Body of pancreas (tissue), 4 donors: ENCODE results near the gene DARS1. TPM values are rescaled to one million over a fixed set of nuclear protein-coding genes. Genes with fewer than 3 reads are reported as not detected.

Experiments
- ATAC-seq: fragments of 150-250 bp; one replicate; pipeline ENCODE4 v1.9.1; 2016
- DNase-seq, 4 donors: peaks; one replicate each; pipeline ENCODE4 v3.0.0-alpha.2; 2019
- H3K27ac ChIP-seq, 4 donors: fragments of 200-600 bp; sonication (generic); 1 replicate in 3 of 4; 2 replicates in 1 of 4; pipeline versions ENCODE4 v1.5.1 to v1.6.1; 2016 to 2019; ENCODE audit warnings: mild to moderate bottlenecking in 1 of 4, mixed read lengths in 1 of 4, moderate library complexity in 1 of 4
- H3K27me3 ChIP-seq, 2 donors: fragments of 200-600 bp; sonication (generic); one replicate each; pipeline ENCODE4 v1.6.0; 2016; ENCODE audit warnings: mild to moderate bottlenecking in 1 of 2
- H3K36me3 ChIP-seq, 2 donors: fragments of 200-600 bp; sonication (generic); replicated peaks in 1 of 2; 2 replicates each; pipeline ENCODE4 v1.5.1; 2016; ENCODE audit warnings: low read depth in 2 of 2; ENCODE audit not compliant: insufficient read depth in 1 of 2
- H3K4me1 ChIP-seq: fragments of 200-600 bp; sonication (generic); one replicate; pipeline ENCODE4 v1.6.0; 2016
- H3K4me3 ChIP-seq, 2 donors: fragments of 200-600 bp; sonication (generic); 1 replicate in 1 of 2; 2 replicates in 1 of 2; pipeline ENCODE4 v1.5.1; 2016 to 2019
- H3K9me3 ChIP-seq, 3 donors: fragments of 200-600 bp; sonication (generic); 1 replicate in 2 of 3; 2 replicates in 1 of 3; pipeline ENCODE4 v1.5.1; 2016
- CTCF ChIP-seq, 7 experiments: fragments of 450-650 bp in 4 of 7; fragments of 200-600 bp in 3 of 7; sonication (generic) in 3 of 7; IDR thresholded peaks; one replicate each; pipeline ENCODE4 v1.5.1; 2016 to 2019; ENCODE audit warnings: antibody characterized with exemption in 7 of 7
- POLR2A ChIP-seq, 3 donors: fragments of 450-650 bp; IDR thresholded peaks; one replicate each; pipeline ENCODE4 v1.6.1; 2016; ENCODE audit warnings: antibody characterized with exemption in 3 of 3, mild to moderate bottlenecking in 2 of 3
- WGBS, 2 donors: methylation state at CpG; one replicate each; pipeline ENCODE4 v1.1.5; 2017; 5-methylcytosine and 5-hydroxymethylcytosine counted together
- intact Hi-C: fragments of 100-400 bp; cut with DNase I; formaldehyde crosslinking; loops from one replicate; pipeline ENCODE4 v1.15.1; 2023
- total RNA-seq, 2 donors: library from RNA; depleted of rRNA; stranded (reverse); fragments of >200 nt; gene quantifications; one replicate each; pipeline ENCODE4 v1.1.0, GENCODE V29; 2016

DARS1 gene
- total RNA-seq, 2 donors from 2014 or later: 22.1 to 29.3 TPM

GRCh38 chr2:135909976-135910375, 75.5 kb downstream of the DARS1 start:
- Histone ChIP-seq H3K4me1 (no peaks in the 10 kb centered on the region), H3K9me3 (no peaks in the 10 kb centered on the region), H3K36me3 (peaks cover 3 to 9% of the 10 kb centered on the region in 2 donors), H3K4me3 (no peak overlapping the region), H3K27me3 (no peaks in the 10 kb centered on the region), H3K27ac (no peak overlapping the region)
- DNase-seq (no peak), ATAC-seq (no peak)
- TF ChIP-seq POLR2A (IDR thresholded peaks at IDR 0.05) (no peak), CTCF (IDR thresholded peaks at IDR 0.05) (no peak)
- intact Hi-C loops: loop anchor here (10.0 kb wide), 1 partner anchor 475 kb away; no protein-coding TSS in a partner anchor

DNA sequence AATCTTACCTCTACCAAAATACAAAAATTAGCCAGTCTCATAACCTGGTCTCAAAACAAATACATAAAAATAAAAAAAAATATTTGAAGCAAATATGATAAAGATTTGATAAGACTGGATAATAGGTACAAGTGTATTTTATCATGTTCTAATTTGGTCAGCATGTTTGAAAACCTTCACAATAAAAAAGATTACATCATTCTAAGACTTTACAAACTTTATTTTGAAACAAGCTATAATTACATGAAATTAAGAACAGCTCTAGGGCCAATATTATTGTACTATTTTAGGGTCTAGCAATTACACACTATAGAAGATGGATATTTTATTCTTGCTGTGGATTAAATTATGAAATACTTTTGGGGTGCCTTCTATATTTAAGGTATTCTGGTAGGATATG, 79.7 kb downstream of the DARS1 start:
- H3K9me3 ChIP-seq: no peaks in the 10 kb centered on the region
- intact Hi-C loops: no loop called here
- H3K27ac ChIP-seq: no peak overlapping the region
- H3K4me3 ChIP-seq: no peak overlapping the region
- no peak for TF ChIP-seq CTCF (IDR thresholded peaks at IDR 0.05)
- TF ChIP-seq POLR2A (IDR thresholded peaks at IDR 0.05): no peak
- H3K4me1 ChIP-seq: no peaks in the 10 kb centered on the region
- no peak for ATAC-seq
- no peak for DNase-seq
- H3K27me3 ChIP-seq: no peaks in the 10 kb centered on the region
- peaks cover 0 to 9% of the 10 kb centered on the region in 2 donors for H3K36me3 ChIP-seq

- WGBS, 2 donors: 92 to 99% methylated on average over 4 of the region's 4 CpGs
- no peak overlapping the region for H3K27ac ChIP-seq
- H3K36me3 ChIP-seq: peaks cover 0 to 2% of the 10 kb centered on the region in 2 donors
- no peaks in the 10 kb centered on the region for H3K9me3 ChIP-seq
- H3K4me3 ChIP-seq: no peak overlapping the region
- no peak for ATAC-seq
- no peaks in the 10 kb centered on the region for H3K4me1 ChIP-seq
- no peak for DNase-seq
- intact Hi-C loops: no loop called here
- TF ChIP-seq CTCF (IDR thresholded peaks at IDR 0.05): no peak
- TF ChIP-seq POLR2A (IDR thresholded peaks at IDR 0.05): no peak
- H3K27me3 ChIP-seq: no peaks in the 10 kb centered on the region
Measured at GRCh38 chr2:135904341-135904989, 81.0 kb downstream of the DARS1 start.

GRCh38 chr2:135903650-135904049, 81.8 kb downstream of the DARS1 start:
- 85 to 96% methylated on average over 3 of the region's 3 CpGs for WGBS, 2 donors
- intact Hi-C loops: no loop called here
- H3K27me3 ChIP-seq: no peaks in the 10 kb centered on the region
- H3K27ac ChIP-seq: no peak overlapping the region
- H3K4me1 ChIP-seq: no peaks in the 10 kb centered on the region
- DNase-seq: no peak
- ATAC-seq: no peak
- TF ChIP-seq CTCF (IDR thresholded peaks at IDR 0.05): no peak
- TF ChIP-seq POLR2A (IDR thresholded peaks at IDR 0.05): no peak
- no peaks in the 10 kb centered on the region for H3K9me3 ChIP-seq
- H3K36me3 ChIP-seq: no peaks in the 10 kb centered on the region
- H3K4me3 ChIP-seq: no peak overlapping the region

- Histone ChIP-seq H3K9me3 (no peaks in the 10 kb centered on the region), H3K4me1 (no peaks in the 10 kb centered on the region), H3K36me3 (no peaks in the 10 kb centered on the region), H3K27me3 (no peaks in the 10 kb centered on the region), H3K27ac (no peak overlapping the region), H3K4me3 (no peak overlapping the region)
- no peak for TF ChIP-seq POLR2A (IDR thresholded peaks at IDR 0.05)
- no peak for TF ChIP-seq CTCF (IDR thresholded peaks at IDR 0.05)
- no peak for ATAC-seq
- intact Hi-C loops: no loop called here
- 61 to 68% methylated on average over 4 of the region's 4 CpGs for WGBS, 2 donors
- no peak for DNase-seq
Measured at GRCh38 chr2:135899567-135899966, 85.9 kb downstream of the DARS1 start.
